Measurements from ENCODE around the gene PDZRN3.

DNA sequence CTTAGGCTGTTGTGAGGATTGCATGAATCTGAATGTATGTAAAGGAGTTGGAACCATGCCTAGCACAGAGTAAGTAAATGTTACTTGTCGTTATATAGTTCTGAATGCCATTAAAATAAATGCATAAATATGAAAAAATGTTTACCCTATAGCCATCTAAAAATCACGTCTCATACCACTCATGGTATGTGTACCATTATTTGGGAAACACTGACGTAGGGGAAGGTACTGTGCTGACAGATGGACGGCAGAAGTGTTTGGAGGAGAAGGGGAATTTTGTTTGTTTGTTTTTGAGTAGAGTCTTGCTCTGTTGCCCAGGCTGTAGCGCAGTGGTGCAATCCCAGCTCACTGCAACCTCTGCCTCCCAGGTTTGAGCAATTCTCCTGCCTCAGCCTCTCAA, 30.5 kb upstream of the PDZRN3 start:
- TF ChIP-seq, protein P1, sequence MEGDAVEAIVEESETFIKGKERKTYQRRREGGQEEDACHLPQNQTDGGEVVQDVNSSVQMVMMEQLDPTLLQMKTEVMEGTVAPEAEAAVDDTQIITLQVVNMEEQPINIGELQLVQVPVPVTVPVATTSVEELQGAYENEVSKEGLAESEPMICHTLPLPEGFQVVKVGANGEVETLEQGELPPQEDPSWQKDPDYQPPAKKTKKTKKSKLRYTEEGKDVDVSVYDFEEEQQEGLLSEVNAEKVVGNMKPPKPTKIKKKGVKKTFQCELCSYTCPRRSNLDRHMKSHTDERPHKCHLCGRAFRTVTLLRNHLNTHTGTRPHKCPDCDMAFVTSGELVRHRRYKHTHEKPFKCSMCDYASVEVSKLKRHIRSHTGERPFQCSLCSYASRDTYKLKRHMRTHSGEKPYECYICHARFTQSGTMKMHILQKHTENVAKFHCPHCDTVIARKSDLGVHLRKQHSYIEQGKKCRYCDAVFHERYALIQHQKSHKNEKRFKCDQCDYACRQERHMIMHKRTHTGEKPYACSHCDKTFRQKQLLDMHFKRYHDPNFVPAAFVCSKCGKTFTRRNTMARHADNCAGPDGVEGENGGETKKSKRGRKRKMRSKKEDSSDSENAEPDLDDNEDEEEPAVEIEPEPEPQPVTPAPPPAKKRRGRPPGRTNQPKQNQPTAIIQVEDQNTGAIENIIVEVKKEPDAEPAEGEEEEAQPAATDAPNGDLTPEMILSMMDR (IDR thresholded peaks at IDR 0.05; ENCODE audit: insufficient read depth, low read depth, low read length): no peak
- no peak for TF ChIP-seq EZH2 (IDR thresholded peaks at IDR 0.05; ENCODE audit: insufficient read depth, low read length)

Data from astrocyte (in vitro differentiated cells and primary cell).